Ramos (cell line): ENCODE measurements around the gene PEX26.

Experiments used
- in situ Hi-C: fragments of 300-500 bp; cut with MboI; formaldehyde crosslinking; loops from one replicate; pipeline ENCODE4 v1.14.3; 2022; ENCODE audit warnings: low sequenced_read_pairs; ENCODE audit not compliant: unreplicated experiment

The PEX26 gene

GRCh38 chr22:18070041-18070440 is 7.7 kb upstream of the PEX26 start:
- in situ Hi-C loops = loop anchor here (5.0 kb wide), 2 partner anchors 73 to 238 kb away; no protein-coding TSS in a partner anchor

- in situ Hi-C loops = loop anchor here (5.0 kb wide), 2 partner anchors 73 to 238 kb away; no protein-coding TSS in a partner anchor
These were observed 7.1 kb upstream of the PEX26 start for GRCh38 chr22:18070556-18071306.

GRCh38 chr22:18071307-18071967 is 6.4 kb upstream of the PEX26 start:
- in situ Hi-C loops = loop anchor here (5.0 kb wide), 2 partner anchors 74 to 239 kb away; no protein-coding TSS in a partner anchor

DNA sequence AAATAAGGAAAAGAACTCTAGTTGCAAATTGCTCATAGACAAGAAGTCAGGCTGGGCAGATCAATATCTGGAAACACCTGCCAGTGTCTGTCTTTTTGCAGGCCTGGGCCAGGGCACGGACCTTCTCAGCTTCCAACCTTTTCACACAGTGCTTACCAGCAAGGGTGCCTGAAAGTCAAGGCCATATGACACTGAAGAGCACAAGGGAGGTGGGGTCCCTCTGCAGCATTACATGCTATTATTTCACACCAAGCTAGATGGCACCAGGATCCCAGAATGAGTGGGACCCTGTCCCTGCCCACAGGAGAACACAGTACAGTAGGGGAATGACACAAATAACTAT is 5.9 kb upstream of the PEX26 start:
- in situ Hi-C loops = loop anchor here (5.0 kb wide), 2 partner anchors 75 to 240 kb away; no protein-coding TSS in a partner anchor

GRCh38 chr22:18073467-18073866 is 4.3 kb upstream of the PEX26 start:
- in situ Hi-C loops = loop anchor here (5.0 kb wide), 2 partner anchors 76 to 241 kb away; no protein-coding TSS in a partner anchor

GRCh38 chr22:18073927-18074326 is 3.9 kb upstream of the PEX26 start:
- in situ Hi-C loops = loop anchor here (5.0 kb wide), 2 partner anchors 77 to 242 kb away; no protein-coding TSS in a partner anchor

- in situ Hi-C loops = no loop called here
These were observed 2.6 kb upstream of the PEX26 start for GRCh38 chr22:18075101-18075719.

- in situ Hi-C loops = no loop called here
These were observed 1.9 kb upstream of the PEX26 start for GRCh38 chr22:18075720-18076497.

- in situ Hi-C loops = no loop called here
These were observed 627 bp upstream of the PEX26 start for GRCh38 chr22:18077087-18077638.

- in situ Hi-C loops = no loop called here
These were observed 695 bp downstream of the PEX26 start for GRCh38 chr22:18078329-18079041.

DNA sequence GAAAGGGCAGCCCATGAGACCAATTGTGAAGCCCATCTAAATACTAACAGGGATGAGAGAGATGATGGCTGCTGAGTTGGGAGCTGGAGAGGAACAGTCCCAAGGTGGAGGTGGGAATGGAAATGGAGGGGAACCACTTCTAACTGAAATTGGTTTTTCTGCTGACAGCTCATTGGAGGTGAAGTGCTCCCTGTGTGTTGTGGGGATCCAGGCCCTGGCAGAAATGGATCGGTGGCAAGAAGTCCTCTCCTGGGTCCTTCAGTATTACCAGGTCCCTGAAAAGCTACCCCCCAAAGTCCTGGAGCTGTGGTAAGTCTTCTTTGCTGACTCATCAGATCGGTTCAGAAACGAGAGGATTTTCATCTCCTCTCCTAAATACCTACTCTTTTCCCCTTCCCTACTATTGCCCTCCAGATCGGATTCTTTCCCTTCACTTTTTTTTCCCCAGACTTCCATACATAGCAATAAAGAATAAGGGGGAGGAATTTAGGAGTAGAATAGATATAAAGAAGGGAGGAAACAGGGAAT is 2.0 kb downstream of the PEX26 start:
- in situ Hi-C loops = no loop called here

- in situ Hi-C loops = no loop called here
These were observed 3.6 kb downstream of the PEX26 start for GRCh38 chr22:18081416-18081815.

GRCh38 chr22:18082467-18082866 is 4.7 kb downstream of the PEX26 start:
- in situ Hi-C loops = no loop called here

DNA sequence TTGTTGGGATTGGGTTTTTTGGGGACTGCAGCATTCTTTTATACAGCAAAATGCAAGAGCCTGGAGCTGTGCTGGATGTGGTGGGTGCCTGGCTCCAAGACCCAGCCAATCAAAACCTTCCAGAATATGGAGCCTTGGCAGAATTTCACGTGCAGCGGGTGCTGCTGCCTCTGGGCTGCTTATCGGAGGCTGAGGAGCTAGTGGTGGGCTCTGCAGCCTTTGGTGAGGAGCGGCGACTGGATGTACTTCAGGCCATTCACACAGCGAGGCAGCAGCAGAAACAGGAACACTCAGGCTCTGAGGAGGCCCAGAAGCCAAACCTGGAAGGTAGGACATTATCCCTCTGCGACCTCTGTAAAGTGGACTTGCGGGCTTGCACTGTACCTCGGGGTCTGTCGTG is 5.6 kb downstream of the PEX26 start:
- in situ Hi-C loops = no loop called here

DNA sequence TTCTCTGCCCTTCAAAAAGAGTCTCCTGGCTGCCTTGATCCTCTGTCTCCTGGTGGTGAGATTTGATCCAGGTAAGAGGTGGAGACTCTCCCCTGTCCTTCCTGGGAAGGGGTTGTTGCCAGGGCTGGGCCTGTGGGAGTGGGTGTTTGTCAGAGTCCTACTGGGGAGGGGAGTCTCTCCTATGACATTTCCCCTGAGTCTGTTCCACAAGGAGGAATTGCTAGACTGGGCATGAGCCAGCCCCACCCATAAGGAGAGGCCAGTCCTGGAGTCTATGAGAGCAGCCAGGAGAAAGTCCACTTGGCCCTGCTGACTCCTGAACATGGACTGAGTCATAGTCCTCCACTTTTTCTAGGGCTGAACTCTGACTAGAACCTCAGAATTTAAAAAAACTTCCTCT is 7.4 kb downstream of the PEX26 start:
- in situ Hi-C loops = no loop called here

GRCh38 chr22:18087350-18087855 is 9.6 kb downstream of the PEX26 start:
- in situ Hi-C loops = no loop called here

- in situ Hi-C loops = no loop called here
These were observed 11.2 kb downstream of the PEX26 start for GRCh38 chr22:18088825-18089568.

GRCh38 chr22:18090286-18090685 is 12.5 kb downstream of the PEX26 start:
- in situ Hi-C loops = no loop called here
